Endothelial cell (in vitro differentiated cells): ENCODE measurements around the gene CAPRIN2. TPM values are rescaled to one million over a fixed set of nuclear protein-coding genes. Genes with fewer than 3 reads are reported as not detected.

Experiments used
- DNase-seq: peaks from one replicate; pipeline ENCODE4 v3.0.0; 2021; ENCODE audit warnings: low spot score
- H3K27ac Mint-ChIP-seq: one replicate; pipeline ENCODE4 v1.8.0; 2021; ENCODE audit warnings: mixed read lengths, inconsistent platforms; ENCODE audit not compliant: unreplicated experiment
- H3K27me3 Mint-ChIP-seq: one replicate; pipeline ENCODE4 v1.8.0; 2021; ENCODE audit warnings: mild to moderate bottlenecking, moderate library complexity, mixed read lengths, inconsistent platforms; ENCODE audit not compliant: unreplicated experiment
- H3K36me3 Mint-ChIP-seq: one replicate; pipeline ENCODE4 v1.8.0; 2021; ENCODE audit warnings: mild to moderate bottlenecking, low read depth, mixed read lengths, inconsistent platforms; ENCODE audit not compliant: unreplicated experiment
- H3K4me1 Mint-ChIP-seq: one replicate; pipeline ENCODE4 v1.8.0; 2021; ENCODE audit warnings: mild to moderate bottlenecking, mixed read lengths, inconsistent platforms; ENCODE audit not compliant: unreplicated experiment
- H3K4me3 Mint-ChIP-seq: one replicate; pipeline ENCODE4 v1.8.0; 2021; ENCODE audit warnings: mild to moderate bottlenecking, mixed read lengths, inconsistent platforms; ENCODE audit not compliant: unreplicated experiment
- H3K9me3 Mint-ChIP-seq: one replicate; pipeline ENCODE4 v1.8.0; 2021; ENCODE audit warnings: mixed read lengths, inconsistent platforms; ENCODE audit not compliant: unreplicated experiment
- long read RNA-seq: library from polyadenylated mRNA; unstranded; transcript quantifications from one replicate; pipeline ENCODE4 v2.0.0, GENCODE V29; 2020; ENCODE audit not compliant: unreplicated experiment
- total RNA-seq: library from RNA; stranded (reverse); fragmentation: NEBNext Ultra II Directional; extraction: Animal tissue kit (Norgen Biotek cat#: 25700); gene quantifications from one replicate; pipeline ENCODE4 v1.2.1, GENCODE V29; 2021; ENCODE audit not compliant: unreplicated experiment
- TF ChIP-seq, protein P1 (sequence below): fragments of 200-600 bp; sonication (generic); IDR thresholded peaks from one replicate; pipeline ENCODE4 v1.5.0; 2021; ENCODE audit warnings: antibody characterized with exemption; ENCODE audit not compliant: unreplicated experiment

The CAPRIN2 gene, protein sequence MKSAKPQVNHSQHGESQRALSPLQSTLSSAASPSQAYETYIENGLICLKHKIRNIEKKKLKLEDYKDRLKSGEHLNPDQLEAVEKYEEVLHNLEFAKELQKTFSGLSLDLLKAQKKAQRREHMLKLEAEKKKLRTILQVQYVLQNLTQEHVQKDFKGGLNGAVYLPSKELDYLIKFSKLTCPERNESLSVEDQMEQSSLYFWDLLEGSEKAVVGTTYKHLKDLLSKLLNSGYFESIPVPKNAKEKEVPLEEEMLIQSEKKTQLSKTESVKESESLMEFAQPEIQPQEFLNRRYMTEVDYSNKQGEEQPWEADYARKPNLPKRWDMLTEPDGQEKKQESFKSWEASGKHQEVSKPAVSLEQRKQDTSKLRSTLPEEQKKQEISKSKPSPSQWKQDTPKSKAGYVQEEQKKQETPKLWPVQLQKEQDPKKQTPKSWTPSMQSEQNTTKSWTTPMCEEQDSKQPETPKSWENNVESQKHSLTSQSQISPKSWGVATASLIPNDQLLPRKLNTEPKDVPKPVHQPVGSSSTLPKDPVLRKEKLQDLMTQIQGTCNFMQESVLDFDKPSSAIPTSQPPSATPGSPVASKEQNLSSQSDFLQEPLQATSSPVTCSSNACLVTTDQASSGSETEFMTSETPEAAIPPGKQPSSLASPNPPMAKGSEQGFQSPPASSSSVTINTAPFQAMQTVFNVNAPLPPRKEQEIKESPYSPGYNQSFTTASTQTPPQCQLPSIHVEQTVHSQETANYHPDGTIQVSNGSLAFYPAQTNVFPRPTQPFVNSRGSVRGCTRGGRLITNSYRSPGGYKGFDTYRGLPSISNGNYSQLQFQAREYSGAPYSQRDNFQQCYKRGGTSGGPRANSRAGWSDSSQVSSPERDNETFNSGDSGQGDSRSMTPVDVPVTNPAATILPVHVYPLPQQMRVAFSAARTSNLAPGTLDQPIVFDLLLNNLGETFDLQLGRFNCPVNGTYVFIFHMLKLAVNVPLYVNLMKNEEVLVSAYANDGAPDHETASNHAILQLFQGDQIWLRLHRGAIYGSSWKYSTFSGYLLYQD
- 19.8 TPM for total RNA-seq
- long read RNA-seq, partial matches to known transcripts, result 0 of 2 reads
- long read RNA-seq, other reads (novel, unspliced or antisense), result 2 of 2 reads

- TF ChIP-seq, protein P1, sequence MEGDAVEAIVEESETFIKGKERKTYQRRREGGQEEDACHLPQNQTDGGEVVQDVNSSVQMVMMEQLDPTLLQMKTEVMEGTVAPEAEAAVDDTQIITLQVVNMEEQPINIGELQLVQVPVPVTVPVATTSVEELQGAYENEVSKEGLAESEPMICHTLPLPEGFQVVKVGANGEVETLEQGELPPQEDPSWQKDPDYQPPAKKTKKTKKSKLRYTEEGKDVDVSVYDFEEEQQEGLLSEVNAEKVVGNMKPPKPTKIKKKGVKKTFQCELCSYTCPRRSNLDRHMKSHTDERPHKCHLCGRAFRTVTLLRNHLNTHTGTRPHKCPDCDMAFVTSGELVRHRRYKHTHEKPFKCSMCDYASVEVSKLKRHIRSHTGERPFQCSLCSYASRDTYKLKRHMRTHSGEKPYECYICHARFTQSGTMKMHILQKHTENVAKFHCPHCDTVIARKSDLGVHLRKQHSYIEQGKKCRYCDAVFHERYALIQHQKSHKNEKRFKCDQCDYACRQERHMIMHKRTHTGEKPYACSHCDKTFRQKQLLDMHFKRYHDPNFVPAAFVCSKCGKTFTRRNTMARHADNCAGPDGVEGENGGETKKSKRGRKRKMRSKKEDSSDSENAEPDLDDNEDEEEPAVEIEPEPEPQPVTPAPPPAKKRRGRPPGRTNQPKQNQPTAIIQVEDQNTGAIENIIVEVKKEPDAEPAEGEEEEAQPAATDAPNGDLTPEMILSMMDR, result peak; percentile 29
- DNase-seq, result peak; percentile 90
- Mint-ChIP-seq H3K4me1 (peaks cover 14% of the 10 kb centered on the region), H3K27me3 (peaks cover 9% of the 10 kb centered on the region), H3K27ac (peak within 1 kb of the TSS; percentile 78), H3K9me3 (no peaks in the 10 kb centered on the region), H3K36me3 (peaks cover 6% of the 10 kb centered on the region), H3K4me3 (peak within 1 kb of the TSS; percentile 96)
These were observed at the start of gene CAPRIN2 for GRCh38 chr12:30754750-30755394. Gene CAPRIN2, minus strand, starts transcription at chr12:30754951. Its CDS starts 1,431 bp downstream, at chr12:30753520.

- H3K27me3 Mint-ChIP-seq, result peaks cover 13% of the 10 kb centered on the region
- H3K4me3 Mint-ChIP-seq, result no peak overlapping the region
- no peaks in the 10 kb centered on the region for H3K36me3 Mint-ChIP-seq
- peaks cover 16% of the 10 kb centered on the region for H3K4me1 Mint-ChIP-seq
- no peak for DNase-seq
- no peaks in the 10 kb centered on the region for H3K9me3 Mint-ChIP-seq
- TF ChIP-seq, protein P1, result peak; percentile 20
- H3K27ac Mint-ChIP-seq, result no peak overlapping the region
These were observed 42.9 kb upstream of the CAPRIN2 start for GRCh38 chr12:30797689-30798088.

DNA sequence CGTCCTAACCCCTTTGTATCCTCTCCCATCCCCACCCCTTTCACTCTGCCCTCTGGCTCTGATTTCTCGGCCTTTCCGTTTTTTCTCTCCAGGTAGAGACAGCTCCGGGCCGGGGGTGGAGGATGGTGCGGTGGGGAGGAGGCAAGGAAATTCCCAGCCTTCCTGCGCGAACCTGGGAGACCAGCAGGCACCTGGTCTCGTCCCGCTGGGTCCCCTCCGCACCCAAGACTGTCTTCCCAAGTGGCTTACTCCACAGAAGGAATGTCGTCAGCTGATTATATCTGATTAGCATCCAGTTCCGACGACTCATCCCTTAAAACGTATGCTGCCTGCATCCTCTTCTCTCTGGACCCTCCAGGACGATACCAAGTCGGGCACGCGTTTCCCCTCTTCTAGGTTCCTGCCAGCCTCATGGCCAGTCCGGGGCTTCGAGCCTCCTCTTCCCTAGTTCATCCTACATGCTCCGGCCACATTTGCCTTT is 42.2 kb upstream of the CAPRIN2 start:
- H3K4me3 Mint-ChIP-seq, result peak overlapping the region; percentile 87
- H3K27me3 Mint-ChIP-seq, result peaks cover 13% of the 10 kb centered on the region
- no peak overlapping the region for H3K27ac Mint-ChIP-seq
- no peaks in the 10 kb centered on the region for H3K9me3 Mint-ChIP-seq
- TF ChIP-seq, protein P1, result no peak
- no peak for DNase-seq
- H3K36me3 Mint-ChIP-seq, result no peaks in the 10 kb centered on the region
- peaks cover 18% of the 10 kb centered on the region for H3K4me1 Mint-ChIP-seq

DNA sequence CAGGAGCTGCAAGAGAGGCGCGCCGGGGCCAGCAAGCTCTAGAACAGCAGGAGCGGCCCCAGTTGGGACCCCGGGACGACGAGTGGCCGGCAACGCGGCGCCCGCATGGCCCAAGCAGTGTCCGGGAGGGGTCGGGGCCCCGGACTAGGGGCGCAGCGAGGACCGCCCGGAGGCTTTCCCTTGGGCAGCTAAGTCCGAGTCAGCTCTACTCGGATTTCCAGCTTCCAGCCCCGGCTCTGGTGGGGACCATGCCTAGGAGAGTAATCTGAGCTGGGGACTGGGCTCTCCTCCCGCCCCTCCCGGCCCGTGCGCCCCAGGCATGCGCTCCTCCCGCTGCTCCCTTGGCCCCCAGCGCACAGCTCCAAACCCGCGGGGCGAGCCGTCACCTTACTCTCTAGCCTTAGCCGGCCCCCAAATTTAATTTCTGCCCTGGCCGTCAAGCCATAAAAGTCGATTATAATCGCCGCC is 41.6 kb upstream of the CAPRIN2 start:
- no peaks in the 10 kb centered on the region for H3K9me3 Mint-ChIP-seq
- peaks cover 21% of the 10 kb centered on the region for H3K4me1 Mint-ChIP-seq
- DNase-seq, result no peak
- peaks cover 13% of the 10 kb centered on the region for H3K27me3 Mint-ChIP-seq
- H3K4me3 Mint-ChIP-seq, result peak overlapping the region; percentile 87
- H3K36me3 Mint-ChIP-seq, result no peaks in the 10 kb centered on the region
- no peak overlapping the region for H3K27ac Mint-ChIP-seq
- TF ChIP-seq, protein P1, result no peak
